HFF-Myc (cell line): Measurements from ENCODE around the gene OR4F15.
"Not testable (repeated sequence)": the region's sequence is repeated elsewhere in the genome, so short reads cannot be mapped to it uniquely, and the experiment has no call there.

Experiments
- DNase-seq: peaks from one replicate; pipeline ENCODE4 v3.0.0-alpha.2; 2011; ENCODE audit warnings: low read depth; ENCODE audit errors: extremely low read depth
- H3K4me3 ChIP-seq: replicated peaks from 2 replicates; pipeline ENCODE4 v1.5.1; 2011; ENCODE audit warnings: low read depth, mild to moderate bottlenecking, control low read depth, low read length
- TF ChIP-seq, protein P1 (sequence below): IDR thresholded peaks from 2 replicates; pipeline ENCODE4 v1.5.1; 2012; ENCODE audit warnings: mild to moderate bottlenecking, low read depth, low read length, control low read depth; ENCODE audit errors: missing control alignments

Gene OR4F15, protein sequence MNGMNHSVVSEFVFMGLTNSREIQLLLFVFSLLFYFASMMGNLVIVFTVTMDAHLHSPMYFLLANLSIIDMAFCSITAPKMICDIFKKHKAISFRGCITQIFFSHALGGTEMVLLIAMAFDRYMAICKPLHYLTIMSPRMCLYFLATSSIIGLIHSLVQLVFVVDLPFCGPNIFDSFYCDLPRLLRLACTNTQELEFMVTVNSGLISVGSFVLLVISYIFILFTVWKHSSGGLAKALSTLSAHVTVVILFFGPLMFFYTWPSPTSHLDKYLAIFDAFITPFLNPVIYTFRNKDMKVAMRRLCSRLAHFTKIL

DNA sequence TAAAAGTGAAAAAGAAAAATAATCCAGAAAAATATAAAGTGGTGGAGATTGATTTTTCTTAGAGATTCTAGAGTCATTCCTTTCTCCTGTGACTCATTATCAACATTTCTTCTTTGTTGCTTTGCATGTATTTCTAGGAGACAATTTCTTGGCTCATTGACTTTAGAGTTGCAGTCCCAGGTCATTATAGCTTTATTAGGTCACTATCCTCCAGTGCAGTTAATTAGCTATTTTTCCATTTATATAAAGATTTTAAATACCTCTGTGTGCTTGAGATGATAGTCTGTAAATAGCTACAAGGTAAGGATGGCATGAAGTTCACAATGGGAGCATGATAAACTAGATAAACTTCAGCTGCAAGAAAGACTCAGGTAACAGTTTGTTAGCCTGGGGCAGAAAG lies at the start of gene OR4F15:
TSS of gene OR4F15 (plus strand) at position 301 of the 400 bp plus-strand sequence. CDS start 5,985 bp downstream, outside the sequence.
- no peak within 1 kb of the TSS for H3K4me3 ChIP-seq
- TF ChIP-seq, protein P1, sequence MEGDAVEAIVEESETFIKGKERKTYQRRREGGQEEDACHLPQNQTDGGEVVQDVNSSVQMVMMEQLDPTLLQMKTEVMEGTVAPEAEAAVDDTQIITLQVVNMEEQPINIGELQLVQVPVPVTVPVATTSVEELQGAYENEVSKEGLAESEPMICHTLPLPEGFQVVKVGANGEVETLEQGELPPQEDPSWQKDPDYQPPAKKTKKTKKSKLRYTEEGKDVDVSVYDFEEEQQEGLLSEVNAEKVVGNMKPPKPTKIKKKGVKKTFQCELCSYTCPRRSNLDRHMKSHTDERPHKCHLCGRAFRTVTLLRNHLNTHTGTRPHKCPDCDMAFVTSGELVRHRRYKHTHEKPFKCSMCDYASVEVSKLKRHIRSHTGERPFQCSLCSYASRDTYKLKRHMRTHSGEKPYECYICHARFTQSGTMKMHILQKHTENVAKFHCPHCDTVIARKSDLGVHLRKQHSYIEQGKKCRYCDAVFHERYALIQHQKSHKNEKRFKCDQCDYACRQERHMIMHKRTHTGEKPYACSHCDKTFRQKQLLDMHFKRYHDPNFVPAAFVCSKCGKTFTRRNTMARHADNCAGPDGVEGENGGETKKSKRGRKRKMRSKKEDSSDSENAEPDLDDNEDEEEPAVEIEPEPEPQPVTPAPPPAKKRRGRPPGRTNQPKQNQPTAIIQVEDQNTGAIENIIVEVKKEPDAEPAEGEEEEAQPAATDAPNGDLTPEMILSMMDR = no peak
- no peak for DNase-seq

DNA sequence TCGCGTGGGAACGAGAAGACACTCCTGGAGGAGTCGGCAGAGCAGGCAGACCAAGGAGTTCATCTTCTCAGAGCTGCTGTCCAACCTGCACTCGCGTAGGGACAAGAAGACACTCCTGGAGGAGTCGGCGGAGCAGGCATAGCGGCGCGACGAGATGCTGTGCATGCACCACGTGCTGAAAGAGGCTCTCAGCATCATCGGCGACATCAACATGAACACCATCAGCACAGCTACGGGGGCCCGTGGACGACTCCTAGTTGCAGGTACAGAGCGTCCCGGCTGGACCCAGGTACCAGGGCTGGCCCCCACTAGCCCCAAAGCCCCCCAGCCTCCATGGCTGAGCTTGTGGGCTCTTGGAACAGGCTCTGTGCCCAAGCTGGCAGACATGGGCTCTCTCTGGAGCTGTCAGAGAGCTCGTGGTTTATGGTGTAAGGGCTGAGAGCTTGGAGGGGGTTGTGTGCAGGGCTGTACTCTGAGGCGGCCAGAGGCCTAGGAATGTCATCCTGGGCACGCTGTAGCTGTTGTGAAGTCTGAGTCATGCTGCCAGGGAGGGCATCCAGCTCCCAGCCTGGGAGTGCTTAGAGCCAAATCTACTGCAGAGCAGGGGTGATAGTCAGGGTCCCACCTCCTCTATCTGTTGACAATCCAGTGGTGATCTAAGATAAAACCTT lies 47.2 kb upstream of the OR4F15 start:
- not testable (repeated sequence) for DNase-seq, H3K4me3 ChIP-seq

DNA sequence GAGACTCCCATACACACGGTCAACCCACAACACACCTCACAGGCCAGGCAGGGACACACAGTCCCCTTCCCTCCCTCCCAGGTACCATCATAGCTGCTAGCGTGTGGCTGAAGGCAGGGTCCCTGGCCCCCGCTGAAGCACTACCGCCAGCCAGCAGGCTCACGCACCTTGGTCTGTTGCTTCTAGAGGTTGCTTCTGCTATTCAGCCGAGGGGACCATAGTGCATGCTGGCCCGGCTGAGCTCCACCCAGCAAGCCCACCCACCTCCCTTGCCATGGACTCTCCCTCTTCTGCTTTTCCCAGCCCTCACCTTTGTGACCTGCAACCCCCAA lies 46.7 kb upstream of the OR4F15 start:
- not testable (repeated sequence) for DNase-seq, H3K4me3 ChIP-seq

DNA sequence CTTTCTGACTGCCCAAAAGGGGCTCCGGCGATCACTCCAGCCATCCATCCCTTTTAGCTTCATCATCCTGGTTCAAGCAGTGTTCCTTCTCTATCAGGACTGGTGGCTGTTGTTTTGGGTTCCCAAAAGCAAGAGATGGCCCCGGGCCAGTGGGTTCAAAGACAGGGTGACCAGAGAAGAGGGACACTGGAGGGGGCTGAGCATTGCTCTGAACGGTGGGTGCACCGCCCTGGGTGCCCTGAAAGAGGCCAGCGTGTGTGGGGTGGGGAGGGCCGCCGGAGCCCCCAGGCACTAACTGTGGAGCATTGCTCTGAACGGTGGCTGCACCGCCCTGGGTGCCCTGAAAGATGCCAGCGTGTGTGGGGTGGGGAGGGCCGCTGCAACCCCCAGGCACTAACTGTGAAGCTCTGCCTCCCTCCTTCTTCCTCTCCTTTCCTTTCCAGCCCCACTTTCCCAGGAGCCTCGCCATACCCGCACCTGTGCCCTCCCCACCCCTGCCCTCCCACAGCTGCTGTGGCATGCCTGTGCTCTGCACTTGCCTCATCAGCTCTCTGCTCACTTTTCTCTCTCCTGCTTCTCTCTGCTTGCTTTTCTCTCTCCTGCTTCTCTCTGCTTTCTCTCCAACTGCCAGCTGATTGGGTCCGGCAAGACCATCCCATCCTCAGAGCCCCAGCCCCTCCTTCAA lies 46.1 kb upstream of the OR4F15 start:
- DNase-seq = no peak
- no peak overlapping the region for H3K4me3 ChIP-seq
- TF ChIP-seq, protein P1 = no peak

DNA sequence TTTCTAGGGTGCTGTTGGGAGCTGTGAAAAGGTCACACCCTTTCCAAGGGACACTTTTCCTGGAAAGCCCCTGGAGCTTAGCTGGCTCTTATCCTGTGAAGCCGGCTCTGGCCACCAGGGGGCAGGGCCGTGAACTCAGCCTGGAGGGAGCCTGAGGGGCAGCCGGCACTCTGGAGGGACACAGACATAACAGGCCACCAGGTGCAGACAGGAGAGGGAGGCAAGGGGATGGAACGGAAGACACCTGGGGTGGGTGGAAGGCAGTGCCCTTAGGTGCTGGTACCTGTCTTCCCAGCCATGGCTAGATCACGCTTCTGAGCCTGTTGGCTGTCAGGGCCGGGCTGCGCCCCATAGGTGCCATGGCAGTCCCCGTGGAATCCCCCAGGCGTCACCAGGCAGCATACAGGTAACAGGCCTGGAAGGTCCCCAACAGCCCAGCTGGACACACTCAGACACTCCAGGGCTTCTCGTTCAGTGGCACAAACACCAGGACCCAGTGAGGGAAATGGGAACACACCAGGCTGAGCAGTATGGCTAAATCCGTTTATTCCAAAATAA lies 44.8 kb upstream of the OR4F15 start:
- H3K4me3 ChIP-seq, DNase-seq: not testable (repeated sequence)

DNA sequence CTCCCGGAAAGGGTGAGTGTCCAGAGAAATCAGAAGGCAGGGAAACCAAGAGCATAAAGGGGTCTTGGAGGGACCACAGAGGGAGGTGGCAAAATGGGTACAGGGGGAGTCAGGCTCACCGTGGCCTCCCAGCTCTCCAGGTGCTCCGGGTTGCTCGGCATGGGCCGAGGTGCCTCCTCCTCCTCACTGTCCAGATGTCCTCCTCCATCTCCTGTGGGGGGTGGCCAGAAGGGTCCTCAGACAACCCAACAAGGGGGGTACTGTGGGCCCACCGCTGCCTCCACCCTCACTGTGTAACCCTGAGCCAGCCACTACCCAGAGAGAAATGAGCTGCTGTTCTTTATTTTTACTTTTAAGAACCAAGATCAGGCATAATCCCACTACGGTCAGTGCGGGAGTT lies 39.1 kb upstream of the OR4F15 start:
- no peak for DNase-seq
- no peak overlapping the region for H3K4me3 ChIP-seq
- TF ChIP-seq, protein P1 = no peak

DNA sequence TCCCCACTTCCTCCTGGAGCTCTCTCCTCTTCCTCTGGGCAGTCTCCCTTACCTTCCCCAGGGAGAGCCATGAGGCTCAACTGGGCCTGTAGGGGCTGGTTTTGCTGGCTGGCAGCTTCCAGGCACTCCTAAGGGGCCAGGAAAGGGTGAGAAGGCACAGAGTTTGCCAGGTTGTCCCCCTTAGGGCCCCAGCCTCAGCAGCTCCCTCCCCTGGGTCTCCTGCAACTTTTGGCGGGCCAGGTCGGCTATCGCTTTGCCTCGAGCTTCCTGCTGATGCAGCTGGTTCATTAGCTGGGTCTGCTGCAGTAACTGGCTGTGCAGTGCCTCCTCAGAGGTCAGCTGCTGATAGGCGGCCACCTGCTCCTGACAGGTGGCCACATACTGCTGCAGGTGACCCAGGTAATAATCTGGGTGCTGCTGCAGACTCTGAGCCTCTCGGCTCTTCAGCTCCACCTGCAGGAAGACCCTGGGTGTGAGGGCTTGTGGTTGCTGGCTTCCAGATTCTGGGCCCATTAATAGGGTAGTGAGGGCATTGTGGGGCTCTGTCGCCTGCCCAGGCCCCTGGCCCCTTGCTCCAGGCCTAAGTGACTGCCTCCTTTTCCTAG lies 38.4 kb upstream of the OR4F15 start:
- DNase-seq = no peak
- TF ChIP-seq, protein P1 = peak; percentile 19
- no peak overlapping the region for H3K4me3 ChIP-seq

DNA sequence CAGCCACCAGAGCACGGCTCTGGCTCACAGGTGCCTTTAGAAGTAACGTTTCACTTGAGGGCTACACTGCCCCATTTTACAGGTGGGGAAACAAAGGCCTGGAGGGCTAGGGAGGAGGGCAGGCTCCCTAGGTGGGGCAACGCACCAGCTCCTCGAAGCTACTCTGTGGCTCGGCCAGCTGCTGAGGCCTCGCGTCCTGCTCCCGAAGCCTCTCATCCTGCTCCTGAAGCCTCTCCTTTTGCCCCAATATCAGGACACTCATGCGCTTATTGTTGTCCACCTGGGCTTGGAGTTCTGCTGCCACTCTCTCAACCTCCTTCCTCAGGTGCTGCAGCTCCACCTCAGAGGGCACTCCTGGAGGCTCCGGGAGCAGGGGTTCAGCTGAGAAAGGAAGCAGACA lies 36.9 kb upstream of the OR4F15 start:
- H3K4me3 ChIP-seq = no peak overlapping the region
- TF ChIP-seq, protein P1 = no peak

DNA sequence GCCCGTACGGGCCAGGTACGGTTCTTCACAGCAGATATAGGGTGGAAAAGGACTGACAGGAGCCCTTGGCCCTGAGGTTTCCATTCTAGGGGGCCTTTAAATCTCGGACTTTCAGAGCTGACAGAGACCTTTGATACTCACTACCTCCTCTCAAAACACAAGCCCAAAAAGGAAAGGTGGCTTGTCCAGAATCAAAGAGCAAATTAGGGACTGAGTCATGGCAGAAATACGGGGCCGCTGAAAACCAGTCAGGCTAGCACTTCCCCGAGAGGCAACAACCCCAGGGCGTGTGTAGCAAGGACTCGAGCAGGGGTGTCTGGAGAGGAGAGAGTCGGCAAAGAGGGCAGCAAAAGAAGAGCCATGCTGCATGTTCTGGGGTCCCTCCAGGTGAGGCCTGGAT lies 33.4 kb upstream of the OR4F15 start:
- not testable (repeated sequence) for H3K4me3 ChIP-seq, DNase-seq

More for the DNA sequence above, 36.9 kb upstream of the OR4F15 start:
- DNase-seq = no peak

DNA sequence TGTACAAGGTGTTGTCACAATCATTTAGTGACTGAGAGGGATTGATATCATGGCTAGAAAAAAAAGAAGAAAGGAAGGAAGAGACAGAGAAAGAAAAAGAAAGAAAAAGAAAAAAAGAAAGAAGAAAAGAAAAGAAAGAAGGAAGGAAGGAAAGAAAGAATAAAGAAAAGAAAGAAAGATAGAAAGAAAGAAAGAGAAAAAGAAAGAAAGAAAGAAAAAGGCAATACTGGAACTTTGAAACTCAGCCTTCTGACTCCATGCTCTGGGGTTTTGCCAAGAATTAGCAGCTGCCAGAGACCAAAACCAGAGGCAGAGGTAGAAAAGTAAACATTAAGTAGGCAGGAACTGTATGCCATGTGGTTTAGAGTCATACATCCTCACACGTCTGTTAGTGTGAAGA lies 31.8 kb upstream of the OR4F15 start:
- H3K4me3 ChIP-seq, DNase-seq: not testable (repeated sequence)
